NT2/D1 (cell line): ENCODE measurements around the gene OR56A3.

Experiments
- SUZ12 ChIP-seq: IDR thresholded peaks from 2 replicates; pipeline ENCODE4 v1.6.1; 2011; ENCODE audit not compliant: insufficient read length, insufficient read depth; ENCODE audit errors: extremely low read depth
- YY1 ChIP-seq: IDR thresholded peaks from 2 replicates; pipeline ENCODE4 v1.6.1; 2011; ENCODE audit not compliant: insufficient read length, insufficient read depth

- TF ChIP-seq SUZ12 = no peak
- TF ChIP-seq YY1 = no peak
Measured at GRCh38 chr11:5994791-5995190, 52.7 kb downstream of the OR56A3 start.
